Testis (tissue), 3 donors: ENCODE measurements around the gene AOAH. TPM values are rescaled to one million over a fixed set of nuclear protein-coding genes. Genes with fewer than 3 reads are reported as not detected.

ENCODE experiments used
- DNase-seq: peaks from one replicate; pipeline ENCODE4 v3.0.0-alpha.2; 2019
- H3K27ac ChIP-seq, 2 donors: fragments of 200-600 bp; sonication (generic); one replicate each; pipeline ENCODE4 v1.5.1; 2019
- H3K27me3 ChIP-seq: fragments of 200-600 bp; sonication (generic); one replicate; pipeline ENCODE4 v1.5.1; 2019
- H3K36me3 ChIP-seq: fragments of 200-600 bp; sonication (generic); one replicate; pipeline ENCODE4 v1.5.1; 2017; ENCODE audit warnings: low read depth; ENCODE audit errors: missing control alignments
- H3K4me1 ChIP-seq: fragments of 200-600 bp; sonication (generic); one replicate; pipeline ENCODE4 v1.5.1; 2019
- H3K4me3 ChIP-seq, 2 donors: fragments of 200-600 bp; sonication (generic); one replicate each; pipeline ENCODE4 v1.5.1; 2017 to 2019
- H3K9me3 ChIP-seq: fragments of 200-600 bp; sonication (generic); one replicate; pipeline ENCODE4 v1.5.1; 2017
- CTCF ChIP-seq, 3 experiments: fragments of 450-650 bp in 2 of 3; fragments of 200-600 bp in 1 of 3; sonication (generic) in 1 of 3; IDR thresholded peaks; one replicate each; pipeline ENCODE4 v1.5.1; 2016 to 2019; ENCODE audit warnings: antibody characterized with exemption in 3 of 3, mild to moderate bottlenecking in 2 of 3, moderate library complexity in 1 of 3
- POLR2A ChIP-seq: fragments of 450-650 bp; IDR thresholded peaks from one replicate; pipeline ENCODE4 v1.6.1; 2017; ENCODE audit warnings: antibody characterized with exemption, mild to moderate bottlenecking, moderate library complexity
- WGBS, 2 donors: methylation state at CpG; one replicate each; pipeline ENCODE4 v1.1.5; 2018; 5-methylcytosine and 5-hydroxymethylcytosine counted together
- intact Hi-C: fragments of 100-400 bp; cut with DNase I; formaldehyde crosslinking; loops from one replicate; pipeline ENCODE4 v1.15.1; 2023; ENCODE audit warnings: low total_unique reads
- polyA plus RNA-seq: library from polyadenylated mRNA; stranded (reverse); fragments of 350-450 nt; fragmentation: Illumina TruSeq; extraction: RNeasy Lipid Tissue Mini Kit (QIAGEN cat#74804); gene quantifications from one replicate; pipeline ENCODE4 v1.2.3, GENCODE V29; 2014; ENCODE audit warnings: low read depth, low replicate concordance; ENCODE audit not compliant: insufficient read depth
- total RNA-seq, 2 donors: library from RNA; depleted of rRNA; stranded (reverse); fragments of >200 nt; gene quantifications; one replicate each; pipeline ENCODE4 v1.2.3, GENCODE V29; 2016

AOAH gene
- total and polyA plus RNA-seq, 3 donors from 2014 or later = 1.7 to 4.6 (median 3.8) TPM

GRCh38 chr7:36726806-36727503 lies 2.7 kb upstream of the AOAH start:
- H3K27ac ChIP-seq = no peak overlapping the region
- intact Hi-C loops = no loop called here
- TF ChIP-seq CTCF (IDR thresholded peaks at IDR 0.05) = no peak
- no peak for TF ChIP-seq POLR2A
- no peak for DNase-seq
- no peaks in the 10 kb centered on the region for H3K36me3 ChIP-seq
- no peaks in the 10 kb centered on the region for H3K27me3 ChIP-seq
- 80 to 86% methylated on average over 4 of the region's 4 CpGs for WGBS, 2 donors
- H3K4me3 ChIP-seq = no peak overlapping the region
- H3K9me3 ChIP-seq = no peaks in the 10 kb centered on the region
- H3K4me1 ChIP-seq = no peaks in the 10 kb centered on the region

- no peak overlapping the region for H3K27ac ChIP-seq
- H3K4me3 ChIP-seq = no peak overlapping the region
- H3K4me1 ChIP-seq = no peaks in the 10 kb centered on the region
- H3K36me3 ChIP-seq = no peaks in the 10 kb centered on the region
- no peak for DNase-seq
- H3K9me3 ChIP-seq = no peaks in the 10 kb centered on the region
- no peaks in the 10 kb centered on the region for H3K27me3 ChIP-seq
- TF ChIP-seq CTCF (IDR thresholded peaks at IDR 0.05) = no peak
- no peak for TF ChIP-seq POLR2A
- 83 to 89% methylated on average over 3 to 7 of the region's 7 CpGs for WGBS, 2 donors
- intact Hi-C loops = no loop called here
These were observed 2.0 kb upstream of the AOAH start for GRCh38 chr7:36726311-36726710.

GRCh38 chr7:36724996-36725395 lies 702 bp upstream of the AOAH start:
- Histone ChIP-seq H3K27me3 (no peaks in the 10 kb centered on the region), H3K4me1 (no peaks in the 10 kb centered on the region), H3K36me3 (no peaks in the 10 kb centered on the region), H3K27ac (no peak overlapping the region), H3K4me3 (no peak overlapping the region), H3K9me3 (no peaks in the 10 kb centered on the region)
- 55 to 69% methylated on average over 2 of the region's 2 CpGs for WGBS, 2 donors
- intact Hi-C loops = no loop called here
- TF ChIP-seq POLR2A (no peak), CTCF (IDR thresholded peaks at IDR 0.05) (no peak)
- no peak for DNase-seq

- no peaks in the 10 kb centered on the region for H3K27me3 ChIP-seq
- TF ChIP-seq CTCF (IDR thresholded peaks at IDR 0.05) (no peak), POLR2A (no peak)
- H3K27ac ChIP-seq = no peak overlapping the region
- H3K9me3 ChIP-seq = no peaks in the 10 kb centered on the region
- no peaks in the 10 kb centered on the region for H3K36me3 ChIP-seq
- H3K4me3 ChIP-seq = no peak overlapping the region
- no peaks in the 10 kb centered on the region for H3K4me1 ChIP-seq
- 92 to 95% methylated on average over 4 of the region's 4 CpGs for WGBS, 2 donors
- no peak for DNase-seq
- intact Hi-C loops = no loop called here
These were observed 1.0 kb downstream of the AOAH start for GRCh38 chr7:36723291-36723690.

GRCh38 chr7:36719083-36719632 lies 5.1 kb downstream of the AOAH start:
- H3K27ac ChIP-seq = no peak overlapping the region
- H3K36me3 ChIP-seq = no peaks in the 10 kb centered on the region
- intact Hi-C loops = no loop called here
- TF ChIP-seq POLR2A = no peak
- no peak for TF ChIP-seq CTCF (IDR thresholded peaks at IDR 0.05)
- no peak overlapping the region for H3K4me3 ChIP-seq
- no peaks in the 10 kb centered on the region for H3K27me3 ChIP-seq
- no peaks in the 10 kb centered on the region for H3K4me1 ChIP-seq
- no peak for DNase-seq
- no peaks in the 10 kb centered on the region for H3K9me3 ChIP-seq
- 38 to 44% methylated on average over 3 of the region's 3 CpGs for WGBS, 2 donors
